Natural killer cell (primary cell): ENCODE results near the gene MYH11. TPM values are rescaled to one million over a fixed set of nuclear protein-coding genes. Genes with fewer than 3 reads are reported as not detected.

ENCODE experiments used
- ATAC-seq, 3 donors: fragments of 150-1000 bp in 2 of 3; fragments of 200-7000 bp in 1 of 3; cut with Tn5 transposase; 1 replicate in 1 of 3; 2 replicates in 2 of 3; pipeline ENCODE4 v1.10.0; 2021; ENCODE audit warnings: mild to moderate bottlenecking in 2 of 3, moderate library complexity in 2 of 3
- DNase-seq, 2 donors: peaks; one replicate each; pipeline versions ENCODE4 v3.0.0 to v3.0.0-alpha.2; 2013 to 2021; ENCODE audit warnings: mixed read lengths in 1 of 2
- H3K27ac ChIP-seq: one replicate; pipeline ENCODE4 v1.5.1; 2013; ENCODE audit warnings: mild to moderate bottlenecking, low read length
- H3K27me3 ChIP-seq: one replicate; pipeline ENCODE4 v1.6.1; 2013; ENCODE audit warnings: low read length; ENCODE audit not compliant: control insufficient read depth, insufficient read depth
- H3K36me3 ChIP-seq: one replicate; pipeline ENCODE4 v1.6.1; 2013; ENCODE audit warnings: low read length; ENCODE audit not compliant: control insufficient read depth, insufficient read depth
- H3K4me1 ChIP-seq: one replicate; pipeline ENCODE4 v1.6.1; 2013; ENCODE audit warnings: low read length; ENCODE audit not compliant: control insufficient read depth, insufficient read depth
- H3K4me3 ChIP-seq: one replicate; pipeline ENCODE4 v1.5.1; 2013; ENCODE audit warnings: low read length
- H3K9me3 ChIP-seq: one replicate; pipeline ENCODE4 v1.6.1; 2013; ENCODE audit warnings: low read length; ENCODE audit not compliant: control insufficient read depth, insufficient read depth
- H3K27ac Mint-ChIP-seq, 2 donors: one replicate each; pipeline ENCODE4 v1.8.0; 2022; ENCODE audit warnings: mild to moderate bottlenecking in 2 of 2, mixed read lengths in 2 of 2, moderate library complexity in 1 of 2
- H3K27me3 Mint-ChIP-seq, 2 donors: one replicate each; pipeline ENCODE4 v1.8.0; 2022; ENCODE audit warnings: low read depth in 2 of 2, mixed read lengths in 2 of 2
- H3K36me3 Mint-ChIP-seq: one replicate; pipeline ENCODE4 v1.8.0; 2022; ENCODE audit warnings: mixed read lengths
- H3K4me1 Mint-ChIP-seq, 2 donors: one replicate each; pipeline ENCODE4 v1.8.0; 2022; ENCODE audit warnings: mixed read lengths in 2 of 2
- H3K4me3 Mint-ChIP-seq: one replicate; pipeline ENCODE4 v1.8.0; 2022; ENCODE audit warnings: mild to moderate bottlenecking, moderate library complexity, mixed read lengths
- H3K9me3 Mint-ChIP-seq, 2 donors: one replicate each; pipeline ENCODE4 v1.8.0; 2022; ENCODE audit warnings: mixed read lengths in 2 of 2
- CTCF ChIP-seq: fragments of 200-600 bp; IDR thresholded peaks from one replicate; pipeline ENCODE4 v1.8.0; 2022; ENCODE audit warnings: antibody characterized with exemption
- WGBS: methylation state at CpG from one replicate; pipeline ENCODE4 v1.1.7; 2013; ENCODE audit warnings: missing lambda C conversion rate; ENCODE audit not compliant: insufficient coverage; 5-methylcytosine and 5-hydroxymethylcytosine counted together
- intact Hi-C: fragments of 100-400 bp; cut with micrococcal nuclease; formaldehyde crosslinking; loops from one replicate; pipeline ENCODE4 v1.14.2; 2022
- total RNA-seq, 4 donors: library from RNA; stranded (reverse); fragments of 120-200 nt in 1 of 4; gene quantifications; one replicate each; pipeline versions ENCODE4 v1.2.3 to v1.2.4, GENCODE V29; 2013 to 2022

MYH11 gene
- total RNA-seq, 3 donors from 2014 or later (not counting 1 experiment from before 2014, with no cell fraction given): 0.30 TPM; not detected in 2

GRCh38 chr16:15772579-15773293 lies 84.1 kb downstream of the MYH11 start:
- H3K27ac ChIP-seq: no peak overlapping the region
- Mint-ChIP-seq H3K27me3 (peaks cover 2 to 21% of the 10 kb centered on the region in 2 donors), H3K27ac (no peak overlapping the region), H3K4me3 (no peak overlapping the region), H3K36me3 (no peaks in the 10 kb centered on the region), H3K9me3 (no peaks in the 10 kb centered on the region), H3K4me1 (no peaks in the 10 kb centered on the region)
- H3K4me1 ChIP-seq: no peaks in the 10 kb centered on the region
- H3K9me3 ChIP-seq: no peaks in the 10 kb centered on the region
- no peaks in the 10 kb centered on the region for H3K27me3 ChIP-seq
- H3K4me3 ChIP-seq: no peak overlapping the region
- TF ChIP-seq CTCF: no peak
- intact Hi-C loops: no loop called here
- ATAC-seq (no peak), DNase-seq (no peak)
- WGBS: 92% methylated on average over 10 of the region's 11 CpGs
- H3K36me3 ChIP-seq: no peaks in the 10 kb centered on the region

GRCh38 chr16:15771694-15772093 lies 85.1 kb downstream of the MYH11 start:
- Histone ChIP-seq H3K9me3 (no peaks in the 10 kb centered on the region), H3K27ac (no peak overlapping the region), H3K36me3 (no peaks in the 10 kb centered on the region), H3K4me1 (no peaks in the 10 kb centered on the region), H3K27me3 (no peaks in the 10 kb centered on the region), H3K4me3 (no peak overlapping the region)
- Mint-ChIP-seq H3K27me3 (peaks cover 2 to 21% of the 10 kb centered on the region in 2 donors), H3K4me1 (no peaks in the 10 kb centered on the region), H3K9me3 (no peaks in the 10 kb centered on the region), H3K4me3 (no peak overlapping the region), H3K36me3 (no peaks in the 10 kb centered on the region), H3K27ac (no peak overlapping the region)
- ATAC-seq (no peak), DNase-seq (no peak)
- TF ChIP-seq CTCF: no peak
- 92% methylated on average over 7 of the region's 7 CpGs for WGBS
- intact Hi-C loops: no loop called here

GRCh38 chr16:15770512-15770911 lies 86.3 kb downstream of the MYH11 start:
- Mint-ChIP-seq H3K27ac (no peak overlapping the region), H3K4me1 (peaks cover 0 to 4% of the 10 kb centered on the region in 2 donors), H3K9me3 (no peaks in the 10 kb centered on the region), H3K27me3 (peaks cover 2 to 10% of the 10 kb centered on the region in 2 donors), H3K4me3 (no peak overlapping the region), H3K36me3 (no peaks in the 10 kb centered on the region)
- Histone ChIP-seq H3K27ac (no peak overlapping the region), H3K4me3 (no peak overlapping the region), H3K4me1 (no peaks in the 10 kb centered on the region), H3K36me3 (no peaks in the 10 kb centered on the region), H3K9me3 (no peaks in the 10 kb centered on the region), H3K27me3 (no peaks in the 10 kb centered on the region)
- intact Hi-C loops: no loop called here
- ATAC-seq: no peak
- WGBS: 73% methylated on average over 3 of the region's 3 CpGs
- DNase-seq: no peak
- TF ChIP-seq CTCF: no peak

GRCh38 chr16:15770107-15770506 lies 86.7 kb downstream of the MYH11 start:
- no peak overlapping the region for H3K4me3 Mint-ChIP-seq
- intact Hi-C loops: no loop called here
- ATAC-seq (no peak), DNase-seq (no peak)
- Histone ChIP-seq H3K4me3 (no peak overlapping the region), H3K27me3 (no peaks in the 10 kb centered on the region), H3K36me3 (no peaks in the 10 kb centered on the region), H3K9me3 (no peaks in the 10 kb centered on the region), H3K27ac (no peak overlapping the region), H3K4me1 (no peaks in the 10 kb centered on the region)
- no peaks in the 10 kb centered on the region for H3K36me3 Mint-ChIP-seq
- whole genome bisulfite sequencing: 86% methylated on average over 7 of the region's 7 CpGs
- no peak overlapping the region for H3K27ac Mint-ChIP-seq
- peaks cover 4 to 10% of the 10 kb centered on the region in 2 donors for H3K27me3 Mint-ChIP-seq
- H3K9me3 Mint-ChIP-seq: no peaks in the 10 kb centered on the region
- no peak for TF ChIP-seq CTCF
- peaks cover 0 to 4% of the 10 kb centered on the region in 2 donors for H3K4me1 Mint-ChIP-seq
